ENCODE data around the gene WDR41.
A peak's percentile ranks its signal among the peaks of the same experiment; 100 is the strongest.
"Not testable (repeated sequence)": the region's sequence is repeated elsewhere in the genome, so short reads cannot be mapped to it uniquely, and the experiment has no call there.

The WDR41 gene, protein sequence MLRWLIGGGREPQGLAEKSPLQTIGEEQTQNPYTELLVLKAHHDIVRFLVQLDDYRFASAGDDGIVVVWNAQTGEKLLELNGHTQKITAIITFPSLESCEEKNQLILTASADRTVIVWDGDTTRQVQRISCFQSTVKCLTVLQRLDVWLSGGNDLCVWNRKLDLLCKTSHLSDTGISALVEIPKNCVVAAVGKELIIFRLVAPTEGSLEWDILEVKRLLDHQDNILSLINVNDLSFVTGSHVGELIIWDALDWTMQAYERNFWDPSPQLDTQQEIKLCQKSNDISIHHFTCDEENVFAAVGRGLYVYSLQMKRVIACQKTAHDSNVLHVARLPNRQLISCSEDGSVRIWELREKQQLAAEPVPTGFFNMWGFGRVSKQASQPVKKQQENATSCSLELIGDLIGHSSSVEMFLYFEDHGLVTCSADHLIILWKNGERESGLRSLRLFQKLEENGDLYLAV

DNA sequence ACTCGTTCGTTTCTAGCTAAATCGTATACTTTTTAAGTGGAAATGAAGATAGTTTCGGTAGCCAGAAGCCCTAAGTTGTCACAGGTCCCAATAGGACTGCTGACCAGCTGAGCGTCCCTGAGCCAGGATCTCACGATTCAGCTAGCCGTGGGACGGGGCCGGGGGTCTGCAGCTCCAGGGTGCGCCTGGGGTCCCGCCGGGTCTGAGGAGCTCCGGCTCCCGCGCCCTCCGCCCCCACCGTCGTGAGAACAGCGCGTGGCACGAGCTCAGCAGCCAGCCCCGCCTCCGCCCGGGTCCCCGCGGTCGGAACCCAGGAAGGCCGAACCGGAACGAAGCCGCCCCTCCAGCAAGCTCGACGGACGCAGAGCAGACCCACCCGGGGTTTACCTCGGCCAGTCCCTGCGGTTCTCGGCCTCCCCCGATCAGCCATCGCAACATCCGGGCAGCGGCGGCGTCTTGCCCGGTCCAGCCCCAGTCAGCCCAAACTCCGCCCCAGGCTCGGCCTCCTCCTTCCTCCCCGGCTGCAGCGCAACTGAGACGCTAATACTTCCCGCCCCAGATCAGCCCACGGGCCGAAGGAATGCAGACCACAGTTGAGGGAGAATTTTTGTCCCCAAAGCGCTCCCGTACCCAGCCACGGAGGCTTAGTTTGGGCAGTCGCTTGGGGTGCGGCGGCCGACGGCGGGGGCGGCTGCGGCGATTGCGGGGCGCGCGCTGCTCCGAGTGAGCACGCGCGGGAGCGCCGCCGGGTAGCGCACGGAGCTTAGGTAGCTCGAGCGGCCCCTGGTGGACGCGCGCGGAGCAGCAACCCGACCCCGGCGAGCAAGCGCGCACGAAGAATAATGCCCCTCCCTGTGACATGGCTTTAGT is at the start of gene WDR41:
TSS of gene WDR41 (minus strand) at position 534 of the 870 bp plus-strand sequence. CDS start at position 438, 96 bp downstream.
- DNase-seq, result peak; percentile 89

DNA sequence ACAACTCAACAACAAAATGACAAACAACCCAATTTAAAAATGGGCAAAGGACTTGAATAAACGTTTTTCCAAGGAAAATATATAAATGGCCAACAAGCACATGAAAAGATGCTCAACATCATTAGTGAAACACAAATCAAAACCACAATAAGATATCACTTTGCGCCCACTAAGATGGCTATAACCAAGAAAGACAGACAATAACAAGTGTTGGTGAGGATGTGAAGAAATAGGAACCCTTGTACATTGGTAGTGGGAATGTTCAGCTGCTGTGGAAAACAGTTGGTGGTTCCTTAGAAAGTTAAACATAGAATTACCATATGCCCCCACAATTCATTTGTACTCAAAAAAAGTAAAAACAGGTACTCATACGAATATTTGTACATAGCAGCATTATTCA is 39.2 kb upstream of the WDR41 start:
- no peak for DNase-seq

DNA sequence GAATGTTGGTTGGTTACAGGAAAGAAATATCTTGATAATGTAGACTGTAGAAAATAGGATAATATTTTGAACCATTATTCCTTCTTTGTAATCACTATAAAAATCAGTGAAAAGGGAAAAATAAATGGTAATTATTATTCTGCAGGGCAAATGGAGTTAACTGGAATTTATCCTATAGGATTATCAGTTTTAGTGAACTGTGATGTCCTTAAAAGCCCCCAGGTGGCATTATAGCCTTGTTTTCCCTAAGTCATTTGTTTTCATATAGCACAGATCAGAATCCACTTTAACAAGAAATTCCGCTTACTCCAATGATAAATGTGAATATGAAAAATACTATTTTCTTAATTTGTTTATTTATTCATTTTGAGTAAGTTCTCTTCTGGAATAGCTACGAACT is 26.2 kb upstream of the WDR41 start:
- DNase-seq, result no peak

DNA sequence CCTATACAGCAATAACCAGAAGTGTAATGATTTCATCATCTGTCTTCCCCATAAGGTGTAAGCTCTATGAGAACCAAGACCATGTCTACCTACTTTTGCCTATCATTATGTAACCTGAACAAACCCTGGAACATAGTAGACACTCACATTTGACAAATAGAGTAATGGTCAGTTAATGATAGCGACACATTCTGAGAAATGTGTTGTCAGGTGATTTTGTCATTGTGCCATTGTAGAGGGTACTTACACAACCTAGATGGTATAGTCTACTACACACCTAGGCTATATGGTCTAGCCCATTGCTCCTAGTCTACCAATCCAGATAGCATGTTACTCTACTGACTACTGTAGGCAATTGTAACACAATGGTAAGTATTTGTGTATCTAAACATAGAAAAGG is 22.3 kb upstream of the WDR41 start:
- DNase-seq, result no peak

DNA sequence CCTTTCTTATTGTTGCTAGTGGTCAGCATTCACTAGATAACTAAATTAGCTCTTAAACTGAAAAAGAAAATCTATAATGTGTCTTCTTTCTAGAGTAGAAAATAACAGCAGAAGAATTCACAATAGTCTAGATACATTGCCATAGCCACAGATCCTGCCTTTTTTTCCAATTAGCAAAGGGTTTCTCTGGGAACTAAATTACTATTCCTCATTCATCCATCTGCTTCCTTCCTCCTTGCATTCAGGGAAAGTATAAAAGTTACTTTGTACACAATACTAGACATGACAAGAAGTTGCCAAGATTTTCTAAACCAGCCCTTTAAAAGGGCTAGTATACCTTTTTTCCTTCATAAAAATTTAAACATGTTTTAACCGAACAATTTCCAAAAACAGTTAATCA is 21.2 kb upstream of the WDR41 start:
- no peak for DNase-seq

DNA sequence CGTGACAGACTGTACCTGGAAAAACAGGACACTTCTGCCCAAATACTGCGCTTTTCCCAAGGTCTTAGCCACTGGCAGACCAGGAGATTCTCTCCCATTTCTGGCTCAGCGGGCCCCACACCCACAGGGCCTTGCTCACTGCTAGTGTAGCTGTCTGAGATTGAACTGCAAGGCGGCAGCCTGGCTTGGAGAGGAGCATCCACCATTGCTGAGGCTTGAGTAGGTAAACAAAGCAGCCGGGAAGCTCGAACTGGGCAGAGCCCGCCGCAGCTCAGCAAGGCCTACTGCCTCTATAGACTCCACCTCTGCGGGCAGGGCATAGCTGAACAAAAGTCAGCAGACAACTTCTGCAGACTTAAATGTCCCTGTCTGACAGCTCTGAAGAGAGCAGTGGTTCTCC is 9.0 kb upstream of the WDR41 start:
- DNase-seq, result not testable (repeated sequence)

DNA sequence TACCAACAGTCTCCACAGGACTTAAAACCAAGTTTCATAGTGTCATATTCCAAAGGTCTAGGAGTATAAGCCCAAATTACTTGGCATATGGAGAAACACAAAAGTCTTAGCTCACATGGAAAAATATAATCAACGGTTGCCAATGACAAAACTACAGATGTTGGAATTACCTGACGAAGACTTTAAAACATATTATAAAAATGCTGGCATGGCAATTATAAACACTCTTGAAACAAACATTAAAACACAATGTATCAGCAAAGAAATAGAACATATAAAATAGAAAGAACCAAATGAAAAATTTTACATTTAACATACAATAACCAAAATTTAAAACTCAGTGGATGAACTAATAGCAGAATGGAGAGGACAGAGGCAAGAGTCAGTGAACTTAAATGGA is 7.9 kb upstream of the WDR41 start:
- DNase-seq, result no peak

DNA sequence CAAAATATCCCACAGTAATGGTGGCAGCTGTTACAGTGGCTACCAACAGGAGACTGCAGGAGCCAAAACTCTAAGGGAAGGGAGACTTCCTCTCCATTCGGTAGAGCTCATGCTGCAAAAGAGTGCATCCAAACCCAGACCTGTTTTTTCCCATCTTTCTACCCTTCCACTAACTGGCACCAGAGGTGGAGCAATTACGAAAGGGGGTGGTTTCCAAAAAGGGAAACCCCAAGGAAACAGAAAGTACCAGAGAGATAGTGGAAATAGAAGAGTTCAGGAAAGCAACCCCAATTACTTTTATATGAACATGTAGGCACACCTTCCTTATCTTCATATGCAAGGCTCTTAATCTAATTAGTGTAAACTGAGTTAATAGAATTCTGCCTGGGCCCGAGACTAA is 7.3 kb upstream of the WDR41 start:
- no peak for DNase-seq

DNA sequence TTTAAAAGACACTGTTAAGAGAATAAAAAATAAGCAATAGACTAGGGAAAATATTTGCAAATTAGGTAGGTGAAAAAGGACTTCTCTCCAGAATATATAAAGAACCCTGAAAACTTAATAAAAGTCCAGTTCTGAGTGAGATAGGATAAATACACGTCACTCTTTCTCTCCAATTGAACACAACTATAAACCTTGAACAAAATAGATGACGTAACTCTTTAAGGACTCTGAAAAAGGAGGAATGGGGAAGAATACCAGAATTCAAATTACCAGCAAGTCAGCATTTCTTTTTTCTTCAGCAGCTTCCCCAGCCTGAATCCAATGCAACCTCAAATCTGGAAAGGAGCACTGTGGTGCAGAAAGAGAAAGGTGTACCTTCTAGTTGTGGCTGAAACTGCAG is 6.8 kb upstream of the WDR41 start:
- no peak for DNase-seq

DNA sequence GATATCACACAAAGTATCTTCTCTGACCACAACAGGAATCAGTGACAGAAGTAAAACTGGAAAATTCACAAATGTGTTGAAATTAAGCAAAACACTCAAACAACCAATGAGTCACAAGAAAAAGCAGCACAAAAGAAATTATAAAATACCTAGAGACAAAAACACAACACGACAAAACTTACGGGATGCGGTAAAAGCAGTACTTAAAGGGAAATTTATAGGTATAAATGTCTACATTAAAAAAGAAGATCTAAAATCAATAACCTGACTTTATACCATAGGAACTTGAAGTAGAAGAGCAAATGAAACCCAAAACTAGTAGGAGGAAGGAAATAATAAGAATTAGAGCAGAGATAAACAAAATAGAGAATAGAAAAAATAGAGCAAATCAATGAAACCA is 2.8 kb upstream of the WDR41 start:
- DNase-seq, result no peak

DNA sequence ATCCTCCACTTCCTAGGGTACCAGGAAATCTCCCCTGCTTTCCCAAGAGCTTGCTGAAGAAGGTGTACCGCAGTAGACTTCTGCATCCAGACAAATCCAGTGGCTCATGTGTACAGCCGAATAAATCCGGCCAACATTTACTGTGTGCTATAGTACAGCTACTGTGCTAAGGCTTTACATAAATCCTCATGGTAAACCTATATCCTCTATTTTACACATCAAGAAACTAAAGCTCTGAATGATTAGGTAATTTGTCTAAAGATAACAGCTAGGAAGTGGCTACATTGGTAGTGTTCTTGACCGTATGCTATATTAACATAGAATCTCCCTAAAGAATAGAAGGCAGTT is 511 bp upstream of the WDR41 start:
- no peak for DNase-seq

DNA sequence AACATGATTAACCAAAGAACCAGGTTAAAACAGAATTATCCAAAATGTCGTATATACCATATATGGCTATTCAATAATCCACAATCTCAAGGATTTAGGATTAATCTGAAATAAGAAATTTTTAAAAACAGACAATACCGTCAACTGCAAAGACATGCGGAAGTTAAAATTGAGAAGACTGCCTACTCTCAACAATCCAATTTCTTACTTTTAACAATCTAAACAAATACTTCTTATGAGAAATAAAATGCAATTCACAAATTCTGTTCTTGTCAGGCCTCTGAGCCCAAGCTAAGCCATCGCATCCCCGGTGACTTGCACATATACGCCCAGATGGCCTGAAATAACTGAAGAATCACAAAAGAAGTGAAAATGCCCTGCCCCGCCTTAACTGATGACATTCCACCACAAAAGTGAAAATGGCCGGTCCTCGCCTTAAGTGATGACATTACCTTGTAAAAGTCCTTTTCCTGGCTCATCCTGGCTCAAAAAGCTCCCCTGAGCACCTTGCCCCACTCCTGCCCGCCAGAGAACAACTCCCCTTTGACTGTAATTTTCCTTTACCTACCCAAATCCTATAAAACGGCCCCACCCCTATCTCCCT is 1.3 kb downstream of the WDR41 start:
- not testable (repeated sequence) for DNase-seq

DNA sequence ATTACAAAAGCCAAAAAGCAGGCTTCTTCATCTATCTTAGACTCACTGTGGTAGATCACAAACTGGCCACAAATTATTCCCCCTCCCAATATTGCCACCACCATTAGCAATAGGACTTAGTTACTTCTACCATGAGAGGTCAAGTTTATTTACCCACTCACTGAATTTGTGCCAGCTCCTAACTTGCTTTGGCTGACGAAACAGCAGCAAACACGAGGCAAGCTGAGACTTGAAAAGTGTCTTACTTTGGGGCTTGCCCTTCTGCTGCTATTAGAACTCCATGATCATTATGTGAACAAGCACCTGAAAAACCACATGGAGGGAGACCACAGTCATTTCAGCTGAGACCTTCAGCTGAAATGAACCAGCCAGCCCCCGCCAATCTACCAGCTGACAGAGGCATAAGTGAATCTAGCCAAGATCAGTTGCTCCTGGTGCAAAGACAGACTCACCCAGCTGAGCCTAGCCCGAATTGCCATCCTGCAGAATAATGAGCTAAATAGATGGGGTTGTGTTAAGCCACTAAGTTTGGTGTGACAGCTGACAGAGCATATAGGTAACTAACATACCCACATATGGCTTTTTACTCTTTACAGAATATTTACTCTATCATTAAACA is 5.7 kb downstream of the WDR41 start:
- DNase-seq, result no peak

DNA sequence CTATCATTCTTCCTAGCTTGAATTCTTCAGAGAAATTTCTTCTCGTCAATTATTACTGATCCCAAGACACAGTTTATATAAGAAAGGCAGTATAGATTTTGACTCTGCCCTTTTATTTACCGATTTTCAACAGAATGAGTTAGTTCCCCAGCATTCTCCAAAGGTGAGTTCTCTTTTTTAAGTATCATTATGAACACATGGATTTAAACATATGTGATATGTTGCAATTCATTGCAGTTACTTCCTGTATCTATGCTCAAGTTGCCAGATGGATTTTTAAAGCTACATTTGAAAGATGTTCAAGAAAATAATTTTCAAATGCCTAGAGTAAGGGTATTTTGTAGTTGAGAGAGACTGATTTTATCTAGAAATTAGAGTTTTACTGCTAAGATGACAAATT is 8.4 kb downstream of the WDR41 start:
- DNase-seq, result no peak

DNA sequence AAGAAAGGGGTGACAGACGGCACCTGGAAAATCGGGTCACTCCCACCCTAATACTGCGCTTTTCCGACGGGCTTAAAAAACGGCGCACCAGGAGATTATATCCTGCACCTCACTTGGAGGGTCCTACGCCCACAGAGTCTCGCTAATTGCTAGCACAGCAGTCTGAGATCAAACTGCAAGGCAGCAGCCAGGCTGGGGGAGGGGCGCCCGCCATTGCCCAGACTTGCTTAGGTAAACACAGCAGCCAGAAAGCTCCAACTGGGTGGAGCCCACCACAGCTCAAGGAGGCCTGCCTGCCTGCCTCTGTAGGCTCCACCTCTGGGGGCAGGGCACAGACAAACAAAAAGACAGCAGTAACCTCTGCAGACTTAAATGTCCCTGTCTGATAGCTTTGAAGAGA is 17.1 kb downstream of the WDR41 start:
- not testable (repeated sequence) for DNase-seq

DNA sequence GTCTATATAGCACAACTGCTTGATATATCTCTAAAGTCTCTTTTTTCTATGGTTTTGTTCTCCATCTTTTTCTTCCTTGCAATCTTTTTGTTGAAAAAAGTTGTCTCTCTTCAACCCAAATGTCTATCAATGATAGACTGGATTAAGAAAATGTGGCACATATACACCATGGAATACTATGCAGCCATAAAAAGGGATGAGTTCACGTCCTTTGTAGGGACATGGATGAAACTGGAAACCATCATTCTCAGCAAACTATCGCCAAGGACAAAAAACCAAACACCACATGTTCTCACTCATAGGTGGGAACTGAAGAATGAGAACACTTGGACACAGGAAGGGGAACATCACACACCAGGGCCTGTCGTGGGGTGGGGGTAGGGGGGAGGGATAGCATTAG is 23.2 kb downstream of the WDR41 start:
- not testable (repeated sequence) for DNase-seq

DNA sequence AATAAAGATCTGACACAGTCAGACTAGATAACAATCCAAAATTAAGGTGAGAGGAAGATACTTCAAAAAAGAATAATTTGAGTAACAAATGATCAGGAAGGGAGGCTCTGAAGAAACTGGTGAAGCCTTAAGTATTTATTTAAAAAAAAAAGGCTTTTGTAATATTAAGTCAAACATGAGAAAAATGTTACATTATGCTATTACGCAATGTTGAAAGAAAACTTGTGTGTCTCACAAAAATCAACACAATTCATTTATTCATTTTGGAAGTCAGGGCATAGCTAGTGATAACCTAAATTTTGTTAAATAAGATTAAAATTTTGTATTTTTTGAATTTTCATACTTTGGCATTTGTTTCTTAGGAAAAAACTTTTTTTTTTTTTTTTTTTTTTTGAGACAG is 28.2 kb downstream of the WDR41 start:
- no peak for DNase-seq

DNA sequence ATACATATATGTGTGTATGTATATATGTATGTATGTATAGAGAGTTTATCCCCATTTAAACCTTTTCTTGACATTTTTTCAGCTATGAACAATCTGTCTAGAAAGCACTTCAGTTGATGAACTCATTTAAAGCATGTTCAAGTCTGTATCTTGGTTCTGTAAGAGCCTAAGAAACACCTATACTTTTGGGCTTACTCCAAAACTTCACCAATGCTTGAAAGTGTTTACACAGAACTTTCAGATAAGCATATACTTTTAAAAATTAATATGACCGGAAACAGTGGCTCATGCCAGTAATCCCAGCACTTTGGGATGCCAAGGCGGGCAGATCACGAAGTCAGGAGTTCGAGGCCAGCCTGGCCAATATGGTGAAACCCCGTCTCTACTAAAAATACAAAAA is 30.8 kb downstream of the WDR41 start:
- no peak for DNase-seq

DNA sequence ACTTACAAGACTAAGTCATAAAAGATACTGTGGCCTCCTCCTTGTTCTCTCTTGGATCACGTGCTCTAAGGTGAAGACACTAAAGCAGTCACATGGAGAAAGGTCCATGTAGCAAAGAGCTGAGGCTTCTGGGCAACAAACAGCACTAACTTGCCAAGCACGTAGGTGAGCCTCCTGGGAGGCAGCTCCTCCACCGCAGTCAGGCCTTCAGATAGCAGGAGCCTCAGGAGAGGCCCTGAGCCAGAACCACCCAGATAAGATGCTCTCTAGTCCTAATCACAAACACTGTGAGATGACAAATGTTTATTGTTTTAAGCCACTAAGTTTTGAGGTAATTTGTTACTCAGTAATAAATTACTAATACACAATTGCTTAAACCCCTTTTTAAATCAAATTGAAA is 38.0 kb downstream of the WDR41 start:
- no peak for DNase-seq

DNA sequence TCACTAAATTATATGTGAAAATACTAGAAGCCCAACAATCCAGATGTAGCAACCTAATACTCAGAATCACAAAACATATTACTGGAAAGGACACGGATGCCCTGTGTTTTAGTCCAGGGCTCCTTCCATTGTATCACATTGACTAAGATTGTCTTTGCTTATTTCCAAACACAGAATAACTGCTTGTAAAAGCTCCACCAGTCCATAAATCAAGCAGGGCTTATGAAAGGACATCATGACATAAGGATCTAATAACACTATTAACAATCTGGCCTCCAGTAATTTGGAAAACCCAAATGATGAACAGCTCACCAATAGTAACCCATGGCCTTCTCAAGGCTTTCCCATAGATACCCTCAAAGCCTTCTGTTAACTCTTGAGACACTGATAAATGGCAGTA is 39.8 kb downstream of the WDR41 start:
- no peak for DNase-seq

DNA sequence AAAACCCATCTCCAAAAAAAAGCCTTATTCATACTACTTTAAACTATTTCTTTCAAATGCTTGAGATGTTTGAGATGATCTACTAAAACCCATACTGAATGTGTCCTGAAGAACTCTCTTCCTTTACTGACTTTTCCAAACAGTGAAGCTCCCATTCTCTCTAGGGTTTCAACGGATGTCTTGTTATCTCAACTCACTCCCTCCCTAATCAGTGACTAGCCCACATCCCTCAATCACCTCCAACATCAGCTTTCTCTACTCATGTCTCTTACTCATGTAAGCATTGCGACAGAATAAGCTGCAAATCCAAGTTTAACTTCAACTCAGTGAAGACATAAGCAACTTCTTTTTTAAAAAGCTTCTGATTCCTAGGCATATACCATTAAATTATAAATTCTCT is 42.1 kb downstream of the WDR41 start:
- DNase-seq, result no peak

DNA sequence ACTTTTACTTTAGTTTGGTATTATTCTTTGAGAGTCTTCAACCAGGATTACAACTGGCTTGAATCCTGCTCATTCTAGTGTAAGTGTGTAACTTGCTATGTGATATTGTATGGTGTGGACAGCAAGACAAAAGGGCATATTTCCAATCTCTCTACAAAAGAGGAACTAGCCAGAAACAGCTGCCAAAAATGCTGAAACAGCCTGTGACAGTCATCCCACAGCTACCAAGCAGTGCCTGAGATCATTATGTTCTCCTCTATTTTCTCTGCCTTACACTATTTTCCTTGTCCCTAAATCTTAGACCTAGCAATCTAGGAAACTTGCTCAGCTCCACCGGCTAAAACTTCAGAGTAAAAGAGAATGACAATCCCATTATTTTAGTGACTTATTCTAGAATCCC is 42.8 kb downstream of the WDR41 start:
- DNase-seq, result no peak

DNA sequence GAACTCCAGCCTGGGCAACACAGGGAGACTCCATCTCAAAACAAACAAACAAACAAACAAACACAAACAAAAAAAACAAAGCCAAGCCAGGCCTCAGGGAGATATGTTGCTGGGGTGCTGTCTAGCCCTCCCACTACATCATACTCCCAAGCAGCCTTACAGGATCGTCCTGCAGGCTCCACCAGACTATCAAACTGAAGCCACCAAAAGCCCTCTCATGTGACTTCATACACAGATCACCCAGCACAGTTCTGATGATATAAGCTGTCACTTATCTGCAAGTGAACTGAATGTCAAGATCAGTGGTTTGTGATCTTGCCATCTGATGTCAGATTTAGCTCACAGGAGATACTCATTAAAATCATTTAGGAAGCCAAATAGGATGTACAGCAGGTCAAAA is 43.3 kb downstream of the WDR41 start:
- DNase-seq, result no peak

All from activated naive CD4-positive, alpha-beta T cell treated with anti-CD3 and anti-CD28 coated beads, Interleukin-2, amount 50 U/mL, for 16 hours (primary cell).